Sigmoid colon (tissue), 7 donors: Measurements from ENCODE around the gene RARA. TPM values are rescaled to one million over a fixed set of nuclear protein-coding genes. Genes with fewer than 3 reads are reported as not detected.
A peak's percentile ranks its signal among the peaks of the same experiment; 100 is the strongest.

Experiments
- DNase-seq: peaks from one replicate; pipeline ENCODE4 v3.0.0-alpha.2; 2019
- H3K27ac ChIP-seq, 4 donors: fragments of 200-600 bp; sonication (generic); one replicate each; pipeline ENCODE4 v1.5.1; 2016 to 2019; ENCODE audit warnings: mild to moderate bottlenecking in 1 of 4
- H3K27me3 ChIP-seq, 3 donors: fragments of 200-600 bp; sonication (generic); one replicate each; pipeline ENCODE4 v1.5.1; 2019; ENCODE audit warnings: mild to moderate bottlenecking in 1 of 3
- H3K36me3 ChIP-seq, 4 donors: fragments of 200-600 bp; sonication (generic); one replicate each; pipeline ENCODE4 v1.5.1; 2016 to 2019
- H3K4me1 ChIP-seq, 4 donors: fragments of 200-600 bp; sonication (generic); one replicate each; pipeline ENCODE4 v1.5.1; 2017 to 2019
- H3K4me3 ChIP-seq, 4 donors: fragments of 200-600 bp; sonication (generic); one replicate each; pipeline ENCODE4 v1.5.1; 2017 to 2019; ENCODE audit warnings: mild to moderate bottlenecking in 2 of 4, moderate library complexity in 1 of 4
- H3K9me3 ChIP-seq, 4 donors: fragments of 200-600 bp in 3 of 4; sonication (generic) in 3 of 4; one replicate each; pipeline versions ENCODE4 v1.5.1 to v1.6.1; 2013 to 2019
- EP300 ChIP-seq, 4 donors: sonication (generic); formaldehyde crosslinking; IDR thresholded peaks; one replicate each; pipeline ENCODE4 v1.6.1; 2017; ENCODE audit warnings: antibody characterized with exemption in 4 of 4
- POLR2A ChIP-seq, 2 donors: fragments of 450-650 bp; IDR thresholded peaks; one replicate each; pipeline ENCODE4 v1.6.1; 2016; ENCODE audit warnings: antibody characterized with exemption in 2 of 2, mild to moderate bottlenecking in 2 of 2, moderate library complexity in 2 of 2
- POLR2AphosphoS5 ChIP-seq, 4 donors: sonication (generic); formaldehyde crosslinking; IDR thresholded peaks; one replicate each; pipeline ENCODE4 v1.6.1; 2017; ENCODE audit warnings: antibody characterized with exemption in 4 of 4
- WGBS, 2 donors: extraction: QIAGEN DNeasy Blood & Tissue Kit; methylation state at CpG; one replicate each; pipeline ENCODE4 v1.1.7; 2013; 5-methylcytosine and 5-hydroxymethylcytosine counted together
- intact Hi-C: fragments of 100-400 bp; cut with DNase I; formaldehyde crosslinking; loops from one replicate; pipeline ENCODE4 v1.15.1; 2023
- polyA plus RNA-seq, 3 donors: library from polyadenylated mRNA; stranded (reverse); fragments of 200-250 nt; gene quantifications; one replicate each; pipeline ENCODE4 v1.2.3, GENCODE V29; 2013
- total RNA-seq, 4 donors: library from RNA; depleted of rRNA; stranded (reverse); fragments of >200 nt; gene quantifications; one replicate each; pipeline ENCODE4 v1.1.0, GENCODE V29; 2016
- TF ChIP-seq, protein P1 (sequence below), 4 experiments: fragments of 450-650 bp in 3 of 4; fragments of 200-600 bp in 1 of 4; IDR thresholded peaks; one replicate each; pipeline ENCODE4 v1.5.1; 2016 to 2019; ENCODE audit warnings: antibody characterized with exemption in 4 of 4, mild to moderate bottlenecking in 3 of 4, moderate library complexity in 2 of 4
- donor health status: healthy with polysubstance abuse.
- donor health status: Bipolar disorder and iron deficiency.
- donor health status: healthy.

RARA gene
- total and polyA plus RNA-seq, 7 donors = 15.8 to 29.6 (median 26.4) TPM

GRCh38 chr17:40317880-40318829 lies 9.2 kb downstream of the RARA start:
- Histone ChIP-seq H3K36me3 (no peaks in the 10 kb centered on the region), H3K4me3 (peak overlapping the region; percentile 78 to 98 (median 85)), H3K27me3 (no peaks in the 10 kb centered on the region), H3K4me1 (peaks cover 0 to 96% (median 92%) of the 10 kb centered on the region in 4 donors), H3K9me3 (no peaks in the 10 kb centered on the region), H3K27ac (peak overlapping the region; percentile 93 to 98 (median 96))
- intact Hi-C loops = loop anchor here (2.0 kb wide), 1 partner anchor 25 kb away; no protein-coding TSS in a partner anchor
- peak; percentile 60 to 72 for TF ChIP-seq POLR2A (IDR thresholded peaks at IDR 0.05)
- peak; percentile 90 to 96 (median 94) for TF ChIP-seq POLR2AphosphoS5 (IDR thresholded peaks at IDR 0.05)
- TF ChIP-seq, protein P1, sequence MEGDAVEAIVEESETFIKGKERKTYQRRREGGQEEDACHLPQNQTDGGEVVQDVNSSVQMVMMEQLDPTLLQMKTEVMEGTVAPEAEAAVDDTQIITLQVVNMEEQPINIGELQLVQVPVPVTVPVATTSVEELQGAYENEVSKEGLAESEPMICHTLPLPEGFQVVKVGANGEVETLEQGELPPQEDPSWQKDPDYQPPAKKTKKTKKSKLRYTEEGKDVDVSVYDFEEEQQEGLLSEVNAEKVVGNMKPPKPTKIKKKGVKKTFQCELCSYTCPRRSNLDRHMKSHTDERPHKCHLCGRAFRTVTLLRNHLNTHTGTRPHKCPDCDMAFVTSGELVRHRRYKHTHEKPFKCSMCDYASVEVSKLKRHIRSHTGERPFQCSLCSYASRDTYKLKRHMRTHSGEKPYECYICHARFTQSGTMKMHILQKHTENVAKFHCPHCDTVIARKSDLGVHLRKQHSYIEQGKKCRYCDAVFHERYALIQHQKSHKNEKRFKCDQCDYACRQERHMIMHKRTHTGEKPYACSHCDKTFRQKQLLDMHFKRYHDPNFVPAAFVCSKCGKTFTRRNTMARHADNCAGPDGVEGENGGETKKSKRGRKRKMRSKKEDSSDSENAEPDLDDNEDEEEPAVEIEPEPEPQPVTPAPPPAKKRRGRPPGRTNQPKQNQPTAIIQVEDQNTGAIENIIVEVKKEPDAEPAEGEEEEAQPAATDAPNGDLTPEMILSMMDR (IDR thresholded peaks at IDR 0.05) = no peak
- TF ChIP-seq EP300 (IDR thresholded peaks at IDR 0.05) = no peak
- WGBS, 2 donors = 0% methylated on average over 70 of the region's 70 CpGs
- DNase-seq = peak; percentile 99

- peak overlapping the region; percentile 93 to 98 (median 96) for H3K27ac ChIP-seq
- intact Hi-C loops = loop anchor here (2.0 kb wide), 1 partner anchor 24 kb away; no protein-coding TSS in a partner anchor
Observed at GRCh38 chr17:40318830-40319391, 9.9 kb downstream of the RARA start.

DNA sequence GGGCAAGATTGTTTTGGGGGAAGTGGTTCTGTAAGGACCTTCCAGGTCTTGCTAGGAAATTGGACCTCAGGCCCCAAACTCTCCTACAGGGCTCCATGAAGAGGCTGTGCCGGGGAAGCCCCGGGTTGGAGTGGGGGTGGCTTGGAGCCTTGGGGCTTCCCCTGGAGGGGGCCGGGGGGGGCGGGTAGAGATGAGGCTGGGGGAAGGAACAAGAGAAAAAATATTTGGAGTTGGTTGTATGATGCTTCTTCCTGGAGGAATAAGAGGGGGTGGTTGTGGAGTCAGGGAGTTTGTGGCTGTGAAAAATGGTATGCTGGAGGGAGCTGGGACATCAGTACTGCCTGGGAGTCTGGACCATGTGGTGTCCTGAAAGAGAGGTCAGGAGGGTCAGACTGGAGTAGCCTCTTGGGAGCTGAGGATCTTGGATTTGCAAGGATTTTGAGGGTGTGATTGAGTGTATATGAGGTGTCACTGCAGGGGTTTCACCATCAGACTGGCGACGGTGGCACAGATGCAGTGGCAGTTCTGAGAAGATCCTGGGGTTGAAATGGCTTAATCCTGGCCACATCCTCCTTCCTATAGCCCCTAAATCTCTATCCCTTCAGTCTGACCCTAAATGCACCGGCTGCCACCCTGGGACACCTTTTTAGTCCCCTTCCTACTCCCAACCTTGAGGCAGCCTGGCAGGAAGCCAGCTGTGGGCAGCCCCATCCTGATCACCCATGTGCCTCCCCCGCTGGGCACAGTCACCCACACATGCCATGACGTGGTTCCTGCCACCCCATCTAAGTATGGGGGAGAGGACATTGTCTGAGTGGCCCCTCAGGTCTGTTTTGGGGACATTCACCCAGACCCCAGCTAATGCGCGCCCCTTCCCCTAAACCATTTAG lies 10.9 kb downstream of the RARA start:
- Histone ChIP-seq H3K27ac (peak overlapping the region; percentile 93 to 98 (median 96)), H3K4me1 (peaks cover 0 to 96% (median 93%) of the 10 kb centered on the region in 4 donors), H3K27me3 (no peaks in the 10 kb centered on the region), H3K9me3 (no peaks in the 10 kb centered on the region), H3K4me3 (peak overlapping the region in 3 of 4 donors; percentile 78 to 98 (median 87)), H3K36me3 (no peaks in the 10 kb centered on the region)
- TF ChIP-seq POLR2AphosphoS5 (IDR thresholded peaks at IDR 0.05) = no peak
- TF ChIP-seq, protein P1 (IDR thresholded peaks at IDR 0.05) = no peak
- no peak for TF ChIP-seq POLR2A (IDR thresholded peaks at IDR 0.05)
- TF ChIP-seq EP300 (IDR thresholded peaks at IDR 0.05) = no peak
- WGBS, 2 donors = 51 to 70% methylated on average over 11 of the region's 11 CpGs
- no peak for DNase-seq
- intact Hi-C loops = loop anchor here (2.0 kb wide), 1 partner anchor 23 kb away; no protein-coding TSS in a partner anchor

More at GRCh38 chr17:40318830-40319391, 9.9 kb downstream of the RARA start:
- peaks cover 0 to 96% (median 93%) of the 10 kb centered on the region in 4 donors for H3K4me1 ChIP-seq
- peak overlapping the region; percentile 78 to 98 (median 85) for H3K4me3 ChIP-seq
- no peaks in the 10 kb centered on the region for H3K36me3 ChIP-seq
- peak; percentile 73 for DNase-seq
- no peaks in the 10 kb centered on the region for H3K27me3 ChIP-seq
- H3K9me3 ChIP-seq = no peaks in the 10 kb centered on the region
- 6 to 7% methylated on average over 13 of the region's 13 CpGs for WGBS, 2 donors
- TF ChIP-seq, protein P1 (IDR thresholded peaks at IDR 0.05) = no peak
- TF ChIP-seq POLR2AphosphoS5 (IDR thresholded peaks at IDR 0.05) (no peak), POLR2A (IDR thresholded peaks at IDR 0.05) (no peak), EP300 (IDR thresholded peaks at IDR 0.05) (no peak)
